Psoas muscle (tissue), 8 donors: ENCODE data around the gene ARHGEF12. TPM values are rescaled to one million over a fixed set of nuclear protein-coding genes. Genes with fewer than 3 reads are reported as not detected.

Experiments used
- ATAC-seq, 4 donors: fragments of 200-7000 bp; cut with Tn5 transposase; one replicate each; pipeline ENCODE4 v1.9.1; 2020; ENCODE audit warnings: moderate library complexity in 3 of 4, mild to moderate bottlenecking in 2 of 4
- DNase-seq, 2 donors: peaks; one replicate each; pipeline ENCODE4 v3.0.0-alpha.2; 2020
- H3K27ac ChIP-seq: fragments of 200-600 bp; one replicate; pipeline ENCODE4 v1.8.0; 2022
- H3K27me3 ChIP-seq, 3 donors: fragments of 200-600 bp in 1 of 3; one replicate each; pipeline versions ENCODE4 v1.6.1 to v1.8.0; 2013 to 2022; ENCODE audit warnings: low read length in 2 of 3, mild to moderate bottlenecking in 2 of 3, moderate library complexity in 1 of 3; ENCODE audit not compliant: insufficient read depth in 3 of 3
- H3K36me3 ChIP-seq, 2 donors: fragments of 200-600 bp in 1 of 2; one replicate each; pipeline versions ENCODE4 v1.6.1 to v1.8.0; 2013 to 2022; ENCODE audit warnings: low read depth in 1 of 2, mild to moderate bottlenecking in 1 of 2, moderate library complexity in 1 of 2; ENCODE audit not compliant: insufficient read depth in 1 of 2
- H3K4me1 ChIP-seq: fragments of 200-600 bp; one replicate; pipeline ENCODE4 v1.8.0; 2022
- H3K4me3 ChIP-seq: fragments of 200-600 bp; one replicate; pipeline ENCODE4 v1.8.0; 2022; ENCODE audit warnings: mild to moderate bottlenecking
- H3K9me3 ChIP-seq: fragments of 200-600 bp; one replicate; pipeline ENCODE4 v1.8.0; 2022
- WGBS, 3 donors: extraction: QIAGEN DNeasy Blood & Tissue Kit; methylation state at CpG; one replicate each; pipeline versions ENCODE4 v1.1.6 to v1.1.7; 2013; 5-methylcytosine and 5-hydroxymethylcytosine counted together
- intact Hi-C, 2 donors: fragments of 100-400 bp; cut with DNase I; formaldehyde crosslinking; loops; one replicate each; pipeline versions ENCODE4 v1.11.0 to v1.14.2; 2022
- polyA plus RNA-seq, 3 donors: library from polyadenylated mRNA; stranded (reverse); fragments of 200-250 nt; gene quantifications; one replicate each; pipeline ENCODE4 v1.2.3, GENCODE V29; 2013
- total RNA-seq, 4 donors: library from RNA; stranded (reverse); fragmentation: NEBNext Ultra II Directional in 2 of 4; extraction: Animal tissue kit (Norgen Biotek cat#: 25700) in 2 of 4; gene quantifications; one replicate each; pipeline versions ENCODE4 v1.2.1 to v1.2.4, GENCODE V29; 2021 to 2023
- TF ChIP-seq, protein P1 (sequence below): fragments of 200-600 bp; IDR thresholded peaks from one replicate; pipeline ENCODE4 v1.8.0; 2022; ENCODE audit warnings: antibody characterized with exemption
- donor health status: healthy with polysubstance abuse.
- donor health status: DM: no; HTN: no; CAD: no; lungs with moderate emphysema.
- donor health status: Bipolar disorder and iron deficiency.
- donor health status: healthy.
- donor health status: DM: yes; HTN: yes; CAD: no.
- donor health status: DM: no; HTN: no; CAD: no.
- donor health status: DM: no; HTN: no; CAD: no.
- donor health status: DM: yes; HTN: yes; CAD: no.

The ARHGEF12 gene
- total and polyA plus RNA-seq, 7 donors = 14.8 to 102 (median 45.6) TPM

DNA sequence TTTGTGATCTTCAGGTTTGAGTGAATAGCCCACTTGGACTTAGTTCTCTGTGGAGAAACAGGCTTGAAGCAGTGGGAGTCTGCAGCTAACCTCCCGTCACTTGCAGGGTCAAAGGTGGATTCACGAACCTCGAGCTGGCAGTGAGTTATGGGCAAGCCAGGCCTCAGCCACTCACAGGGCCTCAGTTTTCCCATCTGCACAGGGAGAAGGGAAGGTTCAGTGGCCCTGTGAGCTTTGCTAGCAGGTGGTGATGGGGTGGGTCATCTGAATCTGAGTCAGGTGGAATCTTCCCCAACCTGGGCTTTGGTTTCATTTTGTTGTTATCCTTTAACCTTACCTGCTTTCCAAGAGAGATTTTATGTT, 88.7 kb downstream of the ARHGEF12 start:
- DNase-seq (no peak), ATAC-seq (peak in 3 of 4 donors; percentile 19 to 43 (median 30))
- no peak overlapping the region for H3K4me3 ChIP-seq
- TF ChIP-seq, protein P1, sequence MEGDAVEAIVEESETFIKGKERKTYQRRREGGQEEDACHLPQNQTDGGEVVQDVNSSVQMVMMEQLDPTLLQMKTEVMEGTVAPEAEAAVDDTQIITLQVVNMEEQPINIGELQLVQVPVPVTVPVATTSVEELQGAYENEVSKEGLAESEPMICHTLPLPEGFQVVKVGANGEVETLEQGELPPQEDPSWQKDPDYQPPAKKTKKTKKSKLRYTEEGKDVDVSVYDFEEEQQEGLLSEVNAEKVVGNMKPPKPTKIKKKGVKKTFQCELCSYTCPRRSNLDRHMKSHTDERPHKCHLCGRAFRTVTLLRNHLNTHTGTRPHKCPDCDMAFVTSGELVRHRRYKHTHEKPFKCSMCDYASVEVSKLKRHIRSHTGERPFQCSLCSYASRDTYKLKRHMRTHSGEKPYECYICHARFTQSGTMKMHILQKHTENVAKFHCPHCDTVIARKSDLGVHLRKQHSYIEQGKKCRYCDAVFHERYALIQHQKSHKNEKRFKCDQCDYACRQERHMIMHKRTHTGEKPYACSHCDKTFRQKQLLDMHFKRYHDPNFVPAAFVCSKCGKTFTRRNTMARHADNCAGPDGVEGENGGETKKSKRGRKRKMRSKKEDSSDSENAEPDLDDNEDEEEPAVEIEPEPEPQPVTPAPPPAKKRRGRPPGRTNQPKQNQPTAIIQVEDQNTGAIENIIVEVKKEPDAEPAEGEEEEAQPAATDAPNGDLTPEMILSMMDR = no peak
- peaks cover 0 to 77% of the 10 kb centered on the region in 2 donors for H3K36me3 ChIP-seq
- H3K27ac ChIP-seq = no peak overlapping the region
- 73 to 81% (median 74%) methylated on average over 3 of the region's 3 CpGs for WGBS, 3 donors
- intact Hi-C loops = no loop called here
- H3K27me3 ChIP-seq = no peaks in the 10 kb centered on the region
- peaks cover 6% of the 10 kb centered on the region for H3K4me1 ChIP-seq
- no peaks in the 10 kb centered on the region for H3K9me3 ChIP-seq

DNA sequence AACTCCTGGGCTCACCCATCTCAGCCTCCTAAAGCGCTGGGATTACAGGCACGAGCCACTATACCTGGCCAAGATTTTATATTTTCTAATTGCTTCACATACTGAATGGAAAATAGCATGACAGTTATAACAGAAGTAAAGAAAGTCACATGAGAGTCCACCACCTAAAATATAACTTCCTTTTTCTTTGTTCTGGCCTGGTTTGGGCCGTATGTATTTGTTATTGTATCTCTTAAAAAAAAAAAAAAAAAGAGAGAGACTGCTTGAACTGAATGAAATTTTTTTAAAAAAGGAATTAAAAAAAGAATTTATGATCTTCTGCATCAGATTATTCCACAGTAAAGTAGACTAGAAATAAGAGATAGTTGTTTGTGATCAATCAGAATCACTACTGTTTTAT, 89.3 kb downstream of the ARHGEF12 start:
- H3K27me3 ChIP-seq = no peaks in the 10 kb centered on the region

DNA sequence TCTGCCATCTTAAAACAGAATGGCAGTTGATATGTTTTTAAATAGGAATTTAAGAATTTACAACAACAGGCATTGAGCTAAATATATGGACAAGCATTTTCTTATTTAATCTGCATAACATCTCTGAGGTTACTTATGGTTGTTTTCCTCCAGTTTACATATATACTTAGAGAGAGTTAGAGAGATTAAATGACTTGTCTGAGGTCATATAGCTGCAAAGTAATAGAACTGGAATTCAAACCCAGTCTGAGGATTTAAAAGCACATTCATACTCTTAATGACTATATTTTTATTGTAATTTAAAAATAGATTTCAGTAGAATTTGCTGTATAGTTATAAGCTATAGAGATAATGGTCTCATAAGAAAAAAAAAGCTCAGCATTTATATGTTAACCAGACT, 93.9 kb downstream of the ARHGEF12 start:
- DNase-seq = no peak
- Histone ChIP-seq H3K27me3 (no peaks in the 10 kb centered on the region), H3K27ac (no peak overlapping the region), H3K4me3 (no peak overlapping the region), H3K4me1 (peaks cover 23% of the 10 kb centered on the region), H3K36me3 (peaks cover 0 to 67% of the 10 kb centered on the region in 2 donors), H3K9me3 (no peaks in the 10 kb centered on the region)
- ATAC-seq = no peak
- TF ChIP-seq, protein P1 = no peak
- intact Hi-C loops = loop anchor here in 1 of 2 donors (5.0 kb wide), 1 partner anchor 93 kb away; the partner anchor contains the start of gene ARHGEF12

More for the DNA sequence above, 89.3 kb downstream of the ARHGEF12 start:
- ATAC-seq (no peak), DNase-seq (no peak)
- no peak overlapping the region for H3K27ac ChIP-seq
- intact Hi-C loops = no loop called here
- peaks cover 0 to 80% of the 10 kb centered on the region in 2 donors for H3K36me3 ChIP-seq
- no peaks in the 10 kb centered on the region for H3K9me3 ChIP-seq
- no peak overlapping the region for H3K4me3 ChIP-seq
- H3K4me1 ChIP-seq = peaks cover 8% of the 10 kb centered on the region
- TF ChIP-seq, protein P1 = no peak
- WGBS, 3 donors = 81 to 86% (median 84%) methylated on average over 3 of the region's 3 CpGs

DNA sequence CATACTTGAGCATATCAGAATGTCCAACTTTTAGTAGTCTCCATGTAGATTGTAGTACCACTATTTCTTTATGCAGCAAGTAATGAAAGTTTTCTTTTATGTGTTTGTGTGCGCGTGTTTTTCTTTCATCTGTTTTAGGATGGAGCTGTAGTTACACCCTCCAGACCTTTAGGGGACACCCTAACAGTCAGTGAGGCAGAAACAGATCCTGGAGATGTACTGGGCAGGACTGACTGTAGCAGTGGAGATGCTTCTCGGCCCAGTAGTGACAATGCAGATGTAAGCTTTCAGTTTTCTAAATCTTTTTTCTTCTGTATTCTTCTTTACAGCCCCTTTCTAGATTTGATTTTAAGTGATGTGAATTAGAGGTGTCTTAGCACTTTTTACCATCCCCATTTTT, 95.4 kb downstream of the ARHGEF12 start:
- peak overlapping the region; percentile 7 for H3K4me3 ChIP-seq
- no peaks in the 10 kb centered on the region for H3K9me3 ChIP-seq
- intact Hi-C loops = loop anchor here (1.0 to 5.0 kb wide), 2 partner anchors 94 to 95 kb away; partner anchors contain the start of gene ARHGEF12 (in 2 of the 2)
- DNase-seq (no peak), ATAC-seq (peak; percentile 83 to 87 (median 85))
- peaks cover 23% of the 10 kb centered on the region for H3K4me1 ChIP-seq
- TF ChIP-seq, protein P1 = peak; percentile 43
- no peaks in the 10 kb centered on the region for H3K27me3 ChIP-seq
- peak overlapping the region; percentile 82 for H3K27ac ChIP-seq
- 66 to 87% (median 84%) methylated on average over 3 of the region's 3 CpGs for WGBS, 3 donors
- peaks cover 0 to 68% of the 10 kb centered on the region in 2 donors for H3K36me3 ChIP-seq
